Embryonic facial prominence (tissue), 1 donor: ENCODE results near the gene GADD45G.

ENCODE experiments used
- DNase-seq: peaks from one replicate; pipeline ENCODE4 v3.0.0-alpha.2; 2016; ENCODE audit errors: extremely low spot score

Gene GADD45G

GRCh38 chr9:89609426-89610006, 4.7 kb downstream of the GADD45G start:
- no peak for DNase-seq

DNA sequence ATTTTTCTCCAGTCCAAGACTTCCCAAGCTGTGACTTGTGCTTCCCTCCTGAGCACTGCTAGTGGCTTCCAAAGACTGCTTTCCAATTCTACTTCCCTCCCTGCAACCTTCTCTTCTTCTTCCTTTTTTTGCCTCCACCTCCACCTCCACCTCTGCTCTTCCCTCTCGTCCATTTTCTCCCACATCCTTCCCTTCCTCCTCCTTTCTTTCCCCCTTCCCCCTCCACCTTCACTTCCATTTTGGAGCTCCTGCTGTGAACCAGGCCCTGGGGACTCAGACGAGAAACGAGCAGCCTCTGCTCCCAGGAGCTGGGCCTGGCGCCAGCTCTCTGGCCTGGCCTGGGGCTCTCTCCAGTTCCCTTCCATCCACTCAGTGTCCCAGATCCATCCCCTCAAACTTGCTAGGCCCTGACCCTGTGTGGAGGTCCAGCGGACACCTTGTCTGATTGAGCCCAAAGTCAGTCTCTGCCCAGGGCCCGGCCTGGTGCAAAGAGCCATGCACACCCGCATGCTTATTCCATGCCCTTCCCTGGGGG, 5.6 kb downstream of the GADD45G start:
- DNase-seq, result no peak

GRCh38 chr9:89611425-89611824, 6.6 kb downstream of the GADD45G start:
- no peak for DNase-seq

- no peak for DNase-seq
Measured at GRCh38 chr9:89612566-89613278, 7.9 kb downstream of the GADD45G start.

DNA sequence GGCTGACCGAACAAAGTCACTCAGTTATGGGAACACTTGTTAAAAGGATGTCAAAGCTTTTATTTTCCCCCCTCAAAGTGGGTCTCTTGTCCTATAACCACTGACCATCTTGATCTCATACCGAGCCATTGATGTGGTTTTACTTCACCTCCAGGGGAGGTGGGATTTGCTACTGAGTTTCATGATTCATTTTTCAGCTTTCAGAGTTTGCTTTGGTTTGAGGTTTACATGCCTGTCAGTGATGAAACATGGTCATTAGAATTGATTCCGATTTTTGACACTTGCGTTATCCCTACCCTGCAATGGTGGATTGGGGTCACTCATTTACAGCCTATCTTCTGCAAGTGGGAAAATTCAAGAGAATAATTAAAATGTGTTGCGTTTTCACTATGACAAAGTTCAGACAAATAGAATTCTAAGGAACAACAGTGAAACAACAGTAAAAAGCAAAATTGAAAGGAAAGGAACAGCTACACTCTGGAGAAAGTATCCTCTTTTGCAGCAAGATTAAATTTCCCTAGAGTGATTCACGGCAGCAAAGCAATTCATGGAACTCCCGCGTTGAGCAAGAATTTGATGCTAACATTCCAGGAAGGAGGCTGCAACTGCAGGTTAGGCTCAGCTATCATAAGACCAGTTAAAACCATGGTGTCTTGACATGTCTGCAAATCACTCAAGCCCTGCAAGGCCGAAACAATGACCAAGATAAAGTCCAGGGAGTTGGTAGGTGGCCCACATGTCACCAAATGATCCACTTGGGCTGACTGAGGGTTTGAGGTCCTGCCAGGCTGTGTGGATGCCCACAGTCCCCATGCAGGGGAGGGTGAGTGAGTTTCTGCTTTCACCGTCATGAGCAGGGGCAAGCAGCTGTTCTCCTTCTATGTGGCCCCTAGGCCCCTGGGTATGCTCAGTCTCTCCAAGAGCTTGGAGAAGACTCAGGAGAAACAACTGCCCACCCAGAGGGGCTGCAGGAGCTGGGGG, 9.4 kb downstream of the GADD45G start:
- DNase-seq, result no peak

DNA sequence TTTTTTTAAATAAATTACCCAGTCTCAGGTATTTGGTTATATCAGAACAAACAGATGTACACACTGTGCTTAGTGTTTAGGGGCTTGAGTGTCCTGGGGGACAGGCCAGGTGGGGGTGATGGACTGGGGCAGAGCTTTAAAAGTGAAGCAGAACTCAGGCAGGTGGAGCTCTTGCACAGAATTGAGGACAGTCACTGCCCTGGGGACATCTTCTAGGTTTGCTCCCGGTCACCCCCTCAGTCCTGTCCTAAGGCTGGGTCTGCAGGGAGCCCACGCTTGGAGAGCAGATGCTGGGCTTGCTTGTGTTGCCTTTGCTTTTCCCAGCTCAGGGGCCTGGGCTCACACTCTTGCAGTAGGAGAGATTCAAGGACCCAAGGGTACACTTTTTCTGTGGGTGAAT, 10.8 kb downstream of the GADD45G start:
- DNase-seq, result no peak

DNA sequence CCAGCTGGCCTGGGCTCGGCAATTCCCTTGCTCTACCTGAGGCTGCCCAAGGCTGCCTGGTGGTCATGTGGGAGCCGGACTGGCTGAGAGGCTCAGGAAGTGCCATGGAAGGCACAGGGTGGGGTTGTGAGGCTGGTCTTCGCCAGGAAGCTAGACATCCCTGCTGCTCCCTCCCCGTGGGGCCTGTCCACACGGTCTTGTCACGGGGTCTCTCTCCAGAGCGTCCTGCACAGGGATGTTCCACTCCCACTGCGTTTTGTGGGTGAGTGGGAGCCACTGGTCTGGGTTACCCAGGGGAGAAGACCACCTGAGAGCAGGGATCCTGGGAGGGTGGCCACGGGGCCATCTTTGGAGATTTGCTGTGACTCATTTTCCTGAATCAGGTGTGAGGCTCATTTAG, 11.6 kb downstream of the GADD45G start:
- no peak for DNase-seq

GRCh38 chr9:89617978-89618377, 13.2 kb downstream of the GADD45G start:
- DNase-seq, result no peak

GRCh38 chr9:89619019-89619418, 14.2 kb downstream of the GADD45G start:
- no peak for DNase-seq

- no peak for DNase-seq
Measured at GRCh38 chr9:89619424-89620138, 14.8 kb downstream of the GADD45G start.

DNA sequence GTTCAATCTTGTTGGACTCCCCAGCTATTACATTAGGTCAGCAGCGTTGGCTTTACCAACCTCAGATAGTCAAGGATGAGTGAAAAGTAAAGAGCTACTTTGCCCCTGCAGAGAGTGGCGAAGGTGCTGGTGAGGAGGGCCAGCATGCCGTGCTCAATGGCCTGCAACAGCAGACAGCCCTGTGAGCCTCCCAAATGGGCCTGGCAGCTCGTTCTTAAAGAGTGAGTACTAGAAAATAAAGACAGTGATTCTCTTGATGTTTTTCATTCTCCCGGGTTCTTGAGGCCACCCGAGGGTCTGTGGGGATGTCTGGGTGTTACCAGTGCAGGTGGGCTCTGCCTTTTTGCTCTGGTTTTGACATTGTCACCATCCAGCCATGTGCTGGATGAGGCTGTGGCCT, 16.2 kb downstream of the GADD45G start:
- DNase-seq, result no peak

DNA sequence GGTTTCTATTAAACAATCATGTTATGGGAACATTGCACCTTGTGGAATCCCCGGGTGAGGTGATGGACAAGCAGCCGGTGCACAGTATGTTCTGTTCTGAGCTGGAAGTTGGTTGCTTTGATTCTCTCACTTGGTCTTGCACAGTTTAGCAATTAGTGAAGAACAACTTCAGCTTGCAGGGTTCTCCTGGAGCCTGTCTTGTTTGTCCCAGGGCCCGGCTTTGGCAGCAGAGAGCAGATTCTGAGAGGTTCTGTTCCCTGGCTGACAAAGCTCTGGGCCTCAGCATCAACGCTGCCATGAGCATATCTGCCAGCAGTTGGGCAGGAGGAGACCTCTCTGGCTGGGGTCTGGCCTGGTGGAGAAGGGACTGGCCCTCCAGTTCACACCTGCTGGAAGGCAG, 16.9 kb downstream of the GADD45G start:
- DNase-seq, result no peak

GRCh38 chr9:89622933-89623861, 18.4 kb downstream of the GADD45G start:
- DNase-seq, result no peak

- no peak for DNase-seq
Measured at GRCh38 chr9:89623925-89624420, 19.2 kb downstream of the GADD45G start.

DNA sequence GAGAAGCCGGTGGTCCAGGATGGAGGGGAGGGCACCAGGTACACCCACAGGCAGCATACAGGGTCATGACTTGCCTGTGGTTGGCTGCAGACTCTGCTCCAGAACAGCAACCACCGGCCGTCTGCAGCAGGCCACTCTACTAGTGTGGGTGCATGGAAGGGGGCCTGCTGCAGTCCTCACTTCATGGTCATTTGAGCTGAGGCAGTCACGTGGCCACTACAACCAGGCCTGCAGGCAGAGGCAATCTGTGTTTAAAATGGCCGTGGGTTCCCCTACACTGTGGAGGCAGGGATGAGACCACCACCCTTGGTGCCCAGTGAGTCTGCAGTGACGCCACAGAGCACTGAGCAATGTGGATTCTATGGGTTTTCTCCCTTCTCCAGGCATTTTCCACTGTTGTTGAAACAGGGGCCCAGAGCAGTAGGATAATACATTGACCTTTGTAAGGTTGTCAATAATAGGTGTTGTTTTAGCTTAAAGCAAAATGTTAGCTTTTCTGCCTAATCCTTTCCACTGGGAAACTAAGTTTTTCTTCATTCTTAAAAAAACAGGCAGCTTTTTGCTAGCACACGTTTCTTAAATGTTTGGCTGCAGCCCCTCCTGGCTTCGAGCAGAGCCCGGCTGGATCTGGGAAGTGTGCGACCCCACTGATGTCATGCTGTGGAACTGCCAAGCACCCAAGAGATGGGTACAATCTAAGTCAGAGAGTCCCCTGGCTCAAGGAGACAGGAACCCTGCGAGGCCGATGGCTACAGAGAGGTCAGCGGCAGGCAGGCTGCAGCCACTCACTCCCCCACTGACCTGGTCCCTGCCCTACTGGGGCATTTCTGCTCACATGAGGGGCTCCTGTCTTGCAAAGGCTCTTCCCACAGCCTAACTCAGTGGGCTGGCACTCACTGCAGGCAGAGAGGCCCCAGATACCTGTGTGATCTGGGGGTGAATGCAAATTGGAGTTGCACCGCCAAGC, 21.2 kb downstream of the GADD45G start:
- DNase-seq, result no peak

- DNase-seq, result no peak
Measured at GRCh38 chr9:89626741-89627265, 22.0 kb downstream of the GADD45G start.

DNA sequence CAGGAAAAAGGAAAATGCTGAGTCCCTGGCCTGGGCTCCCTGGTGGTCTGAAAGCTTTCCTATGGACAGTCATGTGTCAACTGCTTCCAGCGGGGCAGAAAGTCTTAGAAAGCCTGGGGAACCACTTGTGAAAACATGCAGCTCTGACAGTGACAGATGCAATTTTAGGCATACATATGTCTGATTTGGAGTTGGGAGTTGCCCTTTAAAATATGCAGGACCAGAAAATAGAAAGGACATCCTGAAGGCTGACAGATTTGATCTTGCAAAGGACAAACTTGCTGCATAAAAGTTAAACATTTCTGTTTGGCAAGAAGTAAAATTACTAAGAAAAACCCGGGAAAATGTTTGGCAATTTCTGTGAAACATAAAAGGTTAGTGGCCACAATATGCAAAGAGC, 23.8 kb downstream of the GADD45G start:
- no peak for DNase-seq

- DNase-seq, result no peak
Measured at GRCh38 chr9:89629081-89629976, 24.5 kb downstream of the GADD45G start.
